ENCODE data around the gene ZNF385B. TPM values are rescaled to one million over a fixed set of nuclear protein-coding genes. Genes with fewer than 3 reads are reported as not detected.

ZNF385B gene
- total RNA-seq, 1 donor from 2014 or later = not detected

- DNase-seq = no peak
- Mint-ChIP-seq H3K36me3 (ENCODE audit: low read depth) (no peaks in the 10 kb centered on the region), H3K4me3 (no peak overlapping the region), H3K4me1 (peaks cover 13% of the 10 kb centered on the region), H3K27ac (no peak overlapping the region), H3K9me3 (no peaks in the 10 kb centered on the region), H3K27me3 (peaks cover 45% of the 10 kb centered on the region)
- ChIA-PET CTCF (no interaction called here), POLR2A (no interaction called here)
- intact Hi-C loops (cut with micrococcal nuclease) = no loop called here
- no peak for ATAC-seq (ENCODE audit: low read depth)
- TF ChIP-seq, protein P1, sequence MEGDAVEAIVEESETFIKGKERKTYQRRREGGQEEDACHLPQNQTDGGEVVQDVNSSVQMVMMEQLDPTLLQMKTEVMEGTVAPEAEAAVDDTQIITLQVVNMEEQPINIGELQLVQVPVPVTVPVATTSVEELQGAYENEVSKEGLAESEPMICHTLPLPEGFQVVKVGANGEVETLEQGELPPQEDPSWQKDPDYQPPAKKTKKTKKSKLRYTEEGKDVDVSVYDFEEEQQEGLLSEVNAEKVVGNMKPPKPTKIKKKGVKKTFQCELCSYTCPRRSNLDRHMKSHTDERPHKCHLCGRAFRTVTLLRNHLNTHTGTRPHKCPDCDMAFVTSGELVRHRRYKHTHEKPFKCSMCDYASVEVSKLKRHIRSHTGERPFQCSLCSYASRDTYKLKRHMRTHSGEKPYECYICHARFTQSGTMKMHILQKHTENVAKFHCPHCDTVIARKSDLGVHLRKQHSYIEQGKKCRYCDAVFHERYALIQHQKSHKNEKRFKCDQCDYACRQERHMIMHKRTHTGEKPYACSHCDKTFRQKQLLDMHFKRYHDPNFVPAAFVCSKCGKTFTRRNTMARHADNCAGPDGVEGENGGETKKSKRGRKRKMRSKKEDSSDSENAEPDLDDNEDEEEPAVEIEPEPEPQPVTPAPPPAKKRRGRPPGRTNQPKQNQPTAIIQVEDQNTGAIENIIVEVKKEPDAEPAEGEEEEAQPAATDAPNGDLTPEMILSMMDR (IDR thresholded peaks at IDR 0.05) = no peak
Observed at GRCh38 chr2:179861027-179861415, 391 bp downstream of the ZNF385B start.

DNA sequence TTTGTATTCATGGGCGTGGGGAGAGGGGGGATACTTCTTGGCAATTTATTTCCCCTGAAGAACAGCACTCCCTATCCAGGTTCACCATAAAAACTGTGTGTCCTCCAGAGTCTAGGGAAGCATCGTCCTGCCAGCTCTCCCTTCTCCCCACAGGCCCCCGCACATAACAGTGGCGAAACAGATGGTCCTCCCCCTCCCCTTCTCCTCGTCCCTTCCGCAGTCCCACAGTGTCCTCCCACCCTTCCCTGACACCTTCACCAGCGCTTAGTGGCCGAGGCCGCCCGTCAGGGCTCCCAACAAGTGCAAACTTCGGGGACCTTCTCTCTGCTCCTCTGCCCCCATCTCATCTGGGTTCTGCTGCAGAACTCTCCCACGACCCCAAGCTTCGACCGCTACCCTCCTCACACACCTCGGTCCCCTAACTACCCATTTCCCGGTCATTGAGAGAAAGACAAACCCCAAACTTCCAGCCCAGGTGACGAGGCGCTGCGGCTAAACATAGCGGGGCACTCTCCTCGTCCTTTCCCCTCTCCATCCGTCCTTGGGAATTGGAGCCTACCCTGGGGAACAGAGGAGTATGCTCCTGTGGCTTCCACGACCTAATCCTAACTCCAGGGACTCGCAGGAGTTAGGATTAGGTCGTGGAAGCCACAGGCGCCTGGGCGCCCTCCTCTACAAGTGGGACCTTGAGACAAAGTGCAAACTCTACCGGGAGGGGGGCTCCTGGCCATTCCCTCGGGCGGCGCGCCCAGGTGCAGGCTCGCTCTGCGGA is 971 bp downstream of the ZNF385B start:
- DNase-seq (no peak), ATAC-seq (ENCODE audit: low read depth) (no peak)
- Mint-ChIP-seq H3K27me3 (peaks cover 45% of the 10 kb centered on the region), H3K4me1 (peaks cover 13% of the 10 kb centered on the region), H3K27ac (no peak overlapping the region), H3K36me3 (ENCODE audit: low read depth) (no peaks in the 10 kb centered on the region), H3K9me3 (no peaks in the 10 kb centered on the region), H3K4me3 (peak overlapping the region; percentile 9)
- ChIA-PET CTCF (no interaction called here), POLR2A (no interaction called here)
- intact Hi-C loops (cut with micrococcal nuclease) = no loop called here
- TF ChIP-seq, protein P1 (IDR thresholded peaks at IDR 0.05) = no peak

- DNase-seq (no peak), ATAC-seq (ENCODE audit: low read depth) (no peak)
- Mint-ChIP-seq H3K36me3 (ENCODE audit: low read depth) (no peaks in the 10 kb centered on the region), H3K4me1 (peaks cover 13% of the 10 kb centered on the region), H3K27ac (no peak overlapping the region), H3K9me3 (no peaks in the 10 kb centered on the region), H3K4me3 (no peak overlapping the region), H3K27me3 (peaks cover 45% of the 10 kb centered on the region)
- ChIA-PET CTCF (no interaction called here), POLR2A (no interaction called here)
- TF ChIP-seq, protein P1 (IDR thresholded peaks at IDR 0.05) = no peak
- intact Hi-C loops (cut with micrococcal nuclease) = no loop called here
Observed at GRCh38 chr2:179859523-179859922, 1.9 kb downstream of the ZNF385B start.

DNA sequence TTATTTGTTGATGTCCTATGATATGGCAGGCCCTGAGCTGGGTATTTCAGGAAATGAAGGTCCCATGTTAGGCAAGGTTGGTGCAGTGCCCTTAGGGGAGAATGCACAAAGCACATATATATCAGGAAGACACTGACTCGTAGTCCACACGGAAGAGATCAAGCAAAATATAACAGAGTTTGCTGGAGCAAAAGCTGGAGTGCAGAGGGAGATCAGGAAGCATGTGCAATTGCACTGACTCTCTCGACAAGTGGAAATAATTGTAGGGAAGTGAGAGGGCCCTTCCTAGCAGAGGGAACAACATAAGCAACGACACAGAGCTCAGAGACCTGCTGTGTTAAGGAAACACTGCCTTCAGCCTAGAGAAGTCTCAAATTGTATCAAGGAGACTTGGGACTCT is 4.2 kb downstream of the ZNF385B start:
- intact Hi-C loops (cut with micrococcal nuclease) = no loop called here
- POLR2A ChIA-PET = no interaction called here
- H3K36me3 Mint-ChIP-seq (ENCODE audit: low read depth) = no peaks in the 10 kb centered on the region

GRCh38 chr2:179856205-179856604 is 5.2 kb downstream of the ZNF385B start:
- Mint-ChIP-seq H3K27me3 (peaks cover 21% of the 10 kb centered on the region), H3K4me1 (peaks cover 9% of the 10 kb centered on the region), H3K9me3 (no peaks in the 10 kb centered on the region), H3K4me3 (no peak overlapping the region), H3K27ac (no peak overlapping the region), H3K36me3 (ENCODE audit: low read depth) (no peaks in the 10 kb centered on the region)
- TF ChIP-seq, protein P1 (IDR thresholded peaks at IDR 0.05) = no peak
- intact Hi-C loops (cut with micrococcal nuclease) = no loop called here
- POLR2A ChIA-PET = no interaction called here
- CTCF ChIA-PET = no interaction called here
- DNase-seq (no peak), ATAC-seq (ENCODE audit: low read depth) (no peak)

More for the DNA sequence above, 4.2 kb downstream of the ZNF385B start:
- H3K4me1 Mint-ChIP-seq = peaks cover 13% of the 10 kb centered on the region
- CTCF ChIA-PET = no interaction called here
- no peak overlapping the region for H3K27ac Mint-ChIP-seq
- ATAC-seq (ENCODE audit: low read depth) (no peak), DNase-seq (no peak)
- H3K9me3 Mint-ChIP-seq = no peaks in the 10 kb centered on the region
- peaks cover 27% of the 10 kb centered on the region for H3K27me3 Mint-ChIP-seq
- H3K4me3 Mint-ChIP-seq = no peak overlapping the region
- TF ChIP-seq, protein P1 (IDR thresholded peaks at IDR 0.05) = no peak
